Measurements from ENCODE around the gene IFNAR1.
"Not testable (repeated sequence)": the region's sequence is repeated elsewhere in the genome, so short reads cannot be mapped to it uniquely, and the experiment has no call there.

Gene IFNAR1

DNA sequence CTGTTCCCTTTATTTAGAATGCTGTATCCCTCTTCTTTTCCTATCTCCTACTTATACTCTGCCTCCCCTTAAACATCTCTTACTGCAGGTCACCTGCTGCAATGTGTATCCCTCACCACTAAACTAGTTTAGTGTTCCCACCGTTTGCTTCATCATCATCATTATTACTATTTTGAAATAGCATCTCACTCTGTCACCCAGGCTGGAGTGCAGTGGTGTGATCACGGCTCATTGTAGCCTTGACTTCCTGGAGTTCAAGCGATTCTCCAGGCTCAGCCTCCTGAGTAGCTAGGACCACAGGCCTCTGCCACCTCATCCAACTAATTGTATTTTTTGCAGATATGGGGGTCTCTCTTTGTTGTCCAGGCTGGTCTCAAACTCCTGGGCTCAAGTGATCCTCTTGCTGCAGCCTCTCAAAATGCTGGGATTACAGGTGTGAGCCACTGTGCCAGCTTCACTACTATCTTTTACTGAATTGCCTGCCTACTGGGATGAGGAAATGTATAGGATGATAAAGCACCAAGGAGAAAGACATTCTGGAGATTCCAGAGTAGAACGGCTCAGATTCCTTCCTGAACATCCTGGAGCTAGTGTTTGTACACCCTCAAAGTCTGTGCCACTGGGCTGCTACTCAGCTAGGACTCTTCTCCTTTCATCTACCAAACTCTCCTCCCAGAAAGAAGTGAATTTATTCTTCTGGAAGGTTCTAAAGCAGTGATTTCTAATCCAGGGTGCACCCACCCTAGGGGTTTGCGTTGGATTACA lies 8.6 kb upstream of the IFNAR1 start:
- Mint-ChIP-seq H3K9me3 (peaks cover 2% of the 10 kb centered on the region), H3K27me3 (peaks cover 34% of the 10 kb centered on the region), H3K27ac (no peak overlapping the region), H3K4me3 (no peak overlapping the region), H3K36me3 (no peaks in the 10 kb centered on the region), H3K4me1 (no peaks in the 10 kb centered on the region)
- no peak for DNase-seq
- CTCF ChIA-PET, result interaction anchor here (1.0 to 1.4 kb wide), 3 partner anchors 13 to 119 kb away, joined by 3 read pairs; no protein-coding TSS in a partner anchor

DNA sequence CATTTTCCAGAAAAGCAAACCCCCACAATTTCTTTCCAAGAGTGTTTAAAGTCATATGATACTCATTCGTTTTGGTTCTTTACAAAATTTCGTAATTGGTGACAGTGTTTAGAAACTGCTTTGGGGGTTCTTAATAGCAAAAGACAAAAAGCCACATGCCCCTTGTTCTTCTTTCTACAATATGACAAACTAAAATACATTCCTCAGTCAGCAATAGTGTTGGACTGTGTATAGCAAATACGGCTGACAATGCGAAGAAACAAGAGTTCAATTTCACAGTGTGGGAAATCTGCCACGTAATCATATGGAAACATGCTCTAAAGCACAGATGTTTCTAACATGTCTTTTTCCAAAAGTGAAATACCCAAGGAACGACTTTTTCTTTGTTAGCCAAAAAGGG lies 7.6 kb upstream of the IFNAR1 start:
- Mint-ChIP-seq H3K27me3 (peaks cover 34% of the 10 kb centered on the region), H3K27ac (no peak overlapping the region), H3K9me3 (peaks cover 2% of the 10 kb centered on the region), H3K36me3 (no peaks in the 10 kb centered on the region), H3K4me1 (no peaks in the 10 kb centered on the region), H3K4me3 (no peak overlapping the region)
- DNase-seq, result no peak
- CTCF ChIA-PET, result interaction anchor here (1.0 to 1.4 kb wide), 3 partner anchors 12 to 120 kb away, joined by 3 read pairs; no protein-coding TSS in a partner anchor

DNA sequence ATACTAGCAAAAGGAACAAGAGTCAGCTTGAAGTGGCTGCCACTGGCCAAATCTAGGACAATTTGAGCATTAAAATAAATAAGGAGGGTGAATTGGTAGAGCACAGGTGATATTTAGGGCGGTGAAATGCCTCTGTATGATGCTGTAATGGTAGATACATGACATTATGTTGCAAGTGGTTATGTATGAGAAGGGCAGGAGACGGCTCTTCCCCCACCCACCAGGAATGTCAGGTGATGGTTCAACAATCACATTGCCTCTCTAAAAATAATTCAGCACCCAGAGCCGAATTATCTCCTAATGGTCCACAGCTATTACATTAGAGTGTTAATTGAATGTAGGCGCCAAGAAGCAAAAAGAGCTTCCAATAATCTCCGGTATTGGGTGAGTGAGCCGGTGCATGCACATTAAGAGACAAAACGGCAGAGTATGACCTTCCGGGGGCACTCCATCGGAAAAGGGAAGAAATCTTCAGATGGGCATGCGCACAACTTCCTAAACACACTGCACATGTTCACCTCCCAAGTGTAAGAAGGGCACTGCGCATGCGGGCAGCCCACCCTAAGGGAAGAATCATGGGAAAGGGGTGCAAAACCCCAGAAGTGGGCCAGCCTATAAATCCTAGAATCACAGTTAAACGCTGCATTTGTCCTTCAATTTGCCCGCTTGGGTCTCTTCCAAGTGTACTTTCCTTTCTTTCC lies 6.8 kb upstream of the IFNAR1 start:
- Mint-ChIP-seq H3K27me3 (peaks cover 34% of the 10 kb centered on the region), H3K9me3 (peaks cover 2% of the 10 kb centered on the region), H3K4me3 (no peak overlapping the region), H3K27ac (no peak overlapping the region), H3K36me3 (no peaks in the 10 kb centered on the region), H3K4me1 (no peaks in the 10 kb centered on the region)
- CTCF ChIA-PET, result interaction anchor here (1.4 kb wide), 1 partner anchor 12 kb away, joined by 3 read pairs; no protein-coding TSS in a partner anchor
- DNase-seq, result no peak

DNA sequence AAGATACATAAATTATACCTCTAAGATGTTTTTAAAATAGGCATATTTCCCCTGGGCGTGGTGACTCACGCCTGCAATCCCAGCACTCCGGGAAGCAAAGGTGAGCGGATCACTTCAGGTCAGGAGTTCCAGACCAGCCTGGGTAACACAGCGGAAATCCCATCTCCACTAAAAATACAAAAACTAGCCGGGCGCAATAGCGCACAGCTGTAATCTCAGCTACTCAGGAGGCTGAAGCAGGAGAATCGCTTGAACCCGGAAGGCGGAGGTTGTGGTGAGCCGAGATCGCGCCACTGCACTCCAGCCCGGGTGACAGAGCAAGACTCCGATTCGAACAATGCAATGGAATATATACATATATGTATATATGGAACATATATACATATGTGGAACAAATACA lies 3.8 kb upstream of the IFNAR1 start:
- H3K4me1 Mint-ChIP-seq, result not testable (repeated sequence)
- CTCF ChIA-PET, result interaction anchor here (0.7 to 1.0 kb wide), 2 partner anchors 114 to 124 kb away, joined by 3 read pairs; no protein-coding TSS in a partner anchor

DNA sequence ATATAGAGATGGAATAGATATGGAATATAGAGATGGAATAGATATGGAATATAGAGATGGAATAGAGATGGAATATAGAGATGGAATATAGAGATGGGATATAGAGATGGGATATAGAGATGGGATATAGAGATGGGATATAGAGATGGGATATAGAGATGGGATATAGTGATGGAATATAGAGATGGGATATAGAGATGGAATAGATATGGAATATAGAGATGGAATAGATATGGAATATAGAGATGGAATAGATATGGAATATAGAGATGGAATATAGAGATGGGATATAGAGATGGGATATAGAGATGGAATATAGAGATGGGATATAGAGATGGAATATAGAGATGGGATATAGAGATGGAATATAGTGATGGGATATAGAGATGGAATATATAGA lies 1.2 kb upstream of the IFNAR1 start:
- H3K9me3 Mint-ChIP-seq, DNase-seq, H3K27ac Mint-ChIP-seq, H3K4me3 Mint-ChIP-seq, H3K27me3 Mint-ChIP-seq, CTCF ChIA-PET: not testable (repeated sequence)
- Mint-ChIP-seq H3K36me3 (peaks cover 11% of the 10 kb centered on the region), H3K4me1 (peaks cover 24% of the 10 kb centered on the region)

More for the DNA sequence above, 3.8 kb upstream of the IFNAR1 start:
- not testable (repeated sequence) for H3K36me3 Mint-ChIP-seq, H3K9me3 Mint-ChIP-seq, H3K27ac Mint-ChIP-seq, H3K4me3 Mint-ChIP-seq
- H3K27me3 Mint-ChIP-seq, result peaks cover 16% of the 10 kb centered on the region
- peak; percentile 28 for DNase-seq

DNA sequence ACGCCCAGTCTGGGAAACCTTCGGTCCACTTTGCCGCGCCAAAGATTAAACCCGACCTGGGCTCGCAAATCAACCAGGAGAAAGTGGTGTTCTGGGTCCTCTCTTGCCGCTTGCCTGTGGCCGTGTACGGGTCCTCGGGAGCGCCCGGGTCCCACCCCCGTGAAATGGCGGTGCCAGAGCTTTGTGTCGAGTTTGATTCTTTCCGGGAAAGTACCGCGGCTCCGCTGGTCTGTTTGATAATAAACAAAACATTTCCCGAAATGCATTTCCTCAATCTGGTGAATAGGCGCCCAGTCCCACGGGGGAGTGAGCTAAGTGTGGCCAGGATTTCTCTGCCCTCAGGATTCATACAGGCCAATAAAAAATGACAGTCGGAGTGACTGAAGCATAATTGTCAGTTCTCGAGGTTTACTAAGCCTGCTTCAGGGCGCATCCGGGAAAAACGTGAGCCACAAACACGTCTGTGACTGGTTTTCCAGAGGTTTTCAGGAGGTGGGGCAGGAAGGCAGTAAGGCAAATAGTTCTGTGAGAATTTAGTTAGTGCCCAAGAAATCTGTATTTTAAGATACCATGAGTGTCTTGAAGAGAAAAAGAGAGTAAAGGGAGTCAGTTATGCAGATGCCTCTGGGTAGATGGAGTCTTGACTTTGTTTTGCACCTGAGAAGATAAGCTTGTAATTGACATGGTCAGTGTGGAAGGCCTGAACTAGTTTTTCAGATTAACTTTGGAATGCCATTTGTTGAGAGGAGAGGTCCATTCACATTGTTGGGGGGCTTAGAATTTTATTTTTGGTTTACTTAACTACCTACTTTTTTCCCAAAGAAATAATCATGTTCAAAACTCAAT lies 675 bp downstream of the IFNAR1 start:
- H3K4me3 Mint-ChIP-seq, result no peak overlapping the region
- peak; percentile 75 for DNase-seq
- peaks cover 15% of the 10 kb centered on the region for H3K36me3 Mint-ChIP-seq
- peaks cover 37% of the 10 kb centered on the region for H3K4me1 Mint-ChIP-seq
- no peaks in the 10 kb centered on the region for H3K27me3 Mint-ChIP-seq
- no peak overlapping the region for H3K27ac Mint-ChIP-seq
- CTCF ChIA-PET, result interaction anchor here (0.7 to 2.0 kb wide), 11 partner anchors 17 to 280 kb away, joined by 3 to 17 read pairs (median 3); partner anchors contain the start of gene IL10RB
- H3K9me3 Mint-ChIP-seq, result no peaks in the 10 kb centered on the region

DNA sequence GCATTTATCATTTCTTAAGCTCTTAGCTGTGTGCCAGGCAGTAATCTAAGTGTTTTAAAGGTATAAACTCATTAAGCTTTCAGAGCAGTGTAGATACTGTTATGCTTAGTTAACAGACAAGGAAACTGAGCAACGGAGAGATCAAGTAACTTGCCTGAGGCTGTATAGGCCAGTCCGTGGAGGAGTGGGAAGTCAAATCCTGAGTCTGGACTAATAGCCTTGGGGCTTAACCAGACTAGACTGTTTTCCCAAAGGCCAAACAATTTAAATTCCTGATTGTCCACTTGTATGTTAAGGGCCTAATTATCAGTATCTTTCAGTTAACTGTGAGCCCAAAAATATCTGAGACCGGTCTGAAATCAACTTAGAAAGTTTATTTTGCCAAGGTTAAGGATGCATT lies 2.6 kb downstream of the IFNAR1 start:
- no peak for DNase-seq
- peak overlapping the region; percentile 4 for H3K4me3 Mint-ChIP-seq
- H3K4me1 Mint-ChIP-seq, result peaks cover 56% of the 10 kb centered on the region
- H3K27me3 Mint-ChIP-seq, result no peaks in the 10 kb centered on the region
- H3K36me3 Mint-ChIP-seq, result peaks cover 28% of the 10 kb centered on the region
- no peak overlapping the region for H3K27ac Mint-ChIP-seq
- H3K9me3 Mint-ChIP-seq, result peaks cover 2% of the 10 kb centered on the region
- CTCF ChIA-PET, result interaction anchor here (2.0 kb wide), 1 partner anchor 34 kb away, joined by 12 read pairs; no protein-coding TSS in a partner anchor

DNA sequence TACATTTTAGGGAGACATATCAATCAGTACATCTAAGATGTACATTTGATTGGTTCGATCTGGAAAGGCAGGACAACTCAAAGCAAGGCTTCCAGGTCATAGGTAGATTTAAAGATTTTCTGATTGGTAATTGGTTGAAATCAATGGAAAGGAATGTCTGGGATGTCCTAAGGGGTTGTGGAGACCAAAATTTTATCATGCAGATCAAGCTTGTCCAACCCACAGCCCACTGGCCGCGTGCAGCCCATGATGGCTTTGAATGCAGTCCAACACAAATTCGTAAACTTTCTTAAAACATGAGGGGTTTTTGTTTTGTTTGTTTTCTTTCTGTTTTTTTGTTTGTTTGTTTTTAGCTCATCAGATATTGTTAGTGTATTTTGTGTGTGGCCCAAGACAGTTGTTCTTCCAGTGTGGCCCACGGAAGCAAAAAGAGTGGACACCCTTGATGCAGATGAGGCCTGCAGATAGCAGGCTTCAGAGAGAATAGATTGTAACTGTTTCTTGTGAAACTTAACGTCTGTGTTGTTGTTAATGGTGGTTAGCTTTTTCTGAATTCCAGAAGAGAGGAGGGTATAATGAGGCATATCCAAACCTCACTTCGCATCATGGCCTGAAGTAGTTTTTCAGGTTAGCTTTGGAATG lies 3.1 kb downstream of the IFNAR1 start:
- Mint-ChIP-seq H3K4me1 (peaks cover 62% of the 10 kb centered on the region), H3K4me3 (no peak overlapping the region), H3K36me3 (peaks cover 33% of the 10 kb centered on the region), H3K27me3 (no peaks in the 10 kb centered on the region), H3K9me3 (peaks cover 6% of the 10 kb centered on the region), H3K27ac (no peak overlapping the region)
- CTCF ChIA-PET, result interaction anchor here (2.0 kb wide), 1 partner anchor 34 kb away, joined by 12 read pairs; no protein-coding TSS in a partner anchor
- DNase-seq, result no peak

DNA sequence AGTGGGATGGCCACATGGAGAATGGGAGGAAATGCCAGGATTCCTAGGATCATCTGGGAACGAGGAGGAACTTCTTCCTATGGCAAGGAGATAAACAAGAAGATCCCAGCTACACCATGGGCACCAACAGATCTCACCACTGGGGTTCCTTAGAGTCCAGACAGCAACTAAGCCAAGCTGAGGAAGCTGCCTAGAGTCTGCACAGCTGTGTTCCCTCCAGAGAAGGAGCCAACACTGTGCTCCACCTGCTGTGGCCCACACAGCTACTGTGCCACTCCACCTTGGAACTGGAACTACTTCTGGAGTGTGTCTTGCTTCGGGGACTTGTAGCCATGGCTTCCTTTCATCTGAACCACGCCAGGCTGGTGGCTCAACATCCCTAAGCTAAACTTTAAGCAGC lies 6.0 kb downstream of the IFNAR1 start:
- no peak overlapping the region for H3K4me3 Mint-ChIP-seq
- peaks cover 53% of the 10 kb centered on the region for H3K36me3 Mint-ChIP-seq
- DNase-seq, result no peak
- CTCF ChIA-PET, result interaction anchor here (1.6 to 4.0 kb wide), 3 partner anchors 24 to 31 kb away, joined by 4 to 27 read pairs (median 7); no protein-coding TSS in a partner anchor
- peak overlapping the region; percentile 86 for H3K27ac Mint-ChIP-seq
- H3K27me3 Mint-ChIP-seq, result no peaks in the 10 kb centered on the region
- H3K4me1 Mint-ChIP-seq, result peaks cover 73% of the 10 kb centered on the region
- H3K9me3 Mint-ChIP-seq, result peaks cover 16% of the 10 kb centered on the region

DNA sequence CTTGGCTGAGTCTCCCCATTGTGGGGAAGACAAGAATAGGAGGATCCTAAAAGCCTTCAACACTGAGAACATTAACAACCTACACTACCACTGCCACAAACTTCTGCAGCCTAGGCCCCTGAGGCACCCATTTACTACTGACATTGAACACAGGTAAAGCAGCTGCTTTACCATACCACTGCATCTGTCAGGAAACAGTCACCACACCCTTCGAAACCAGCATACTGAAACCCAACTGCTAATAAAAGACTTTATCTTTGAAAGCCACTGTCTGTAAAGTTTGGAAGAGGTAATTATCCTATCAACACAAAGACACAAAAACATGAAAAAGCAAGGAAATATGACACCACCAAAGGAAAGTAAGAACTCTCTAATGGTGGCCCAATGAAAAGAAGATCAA lies 7.4 kb downstream of the IFNAR1 start:
- Mint-ChIP-seq H3K4me1 (peaks cover 63% of the 10 kb centered on the region), H3K27ac (peak overlapping the region; percentile 86), H3K4me3 (peak overlapping the region; percentile 40), H3K9me3 (peaks cover 16% of the 10 kb centered on the region), H3K27me3 (no peaks in the 10 kb centered on the region), H3K36me3 (peaks cover 54% of the 10 kb centered on the region)
- CTCF ChIA-PET, result interaction anchor here (0.6 to 4.0 kb wide), 5 partner anchors 12 to 53 kb away, joined by 3 to 27 read pairs (median 4); no protein-coding TSS in a partner anchor
- peak; percentile 61 for DNase-seq

DNA sequence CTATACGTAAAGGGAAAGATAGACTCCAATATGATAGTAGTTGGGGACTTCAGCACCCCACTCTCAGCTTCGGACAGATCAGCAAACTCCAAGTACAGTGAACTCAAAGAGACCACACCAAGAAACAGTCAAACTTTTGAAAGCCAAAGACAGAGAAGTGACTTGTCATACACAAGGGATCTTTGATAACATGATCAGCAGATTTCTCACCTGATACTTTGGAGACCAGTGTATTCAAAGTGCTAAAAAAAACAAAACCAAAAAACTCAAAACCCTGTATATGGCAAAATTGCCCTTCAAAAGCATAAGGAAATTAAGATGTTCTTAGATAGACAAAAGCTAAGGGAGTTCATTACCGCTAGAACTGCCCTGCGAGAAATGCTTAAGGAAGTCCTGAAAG lies 9.4 kb downstream of the IFNAR1 start:
- Mint-ChIP-seq H3K27ac (no peak overlapping the region), H3K4me3 (no peak overlapping the region), H3K9me3 (peaks cover 16% of the 10 kb centered on the region), H3K27me3 (no peaks in the 10 kb centered on the region), H3K4me1 (peaks cover 48% of the 10 kb centered on the region), H3K36me3 (peaks cover 53% of the 10 kb centered on the region)
- CTCF ChIA-PET, result interaction anchor here (0.5 kb wide), 1 partner anchor 112 kb away, joined by 4 read pairs; no protein-coding TSS in a partner anchor
- DNase-seq, result no peak

DNA sequence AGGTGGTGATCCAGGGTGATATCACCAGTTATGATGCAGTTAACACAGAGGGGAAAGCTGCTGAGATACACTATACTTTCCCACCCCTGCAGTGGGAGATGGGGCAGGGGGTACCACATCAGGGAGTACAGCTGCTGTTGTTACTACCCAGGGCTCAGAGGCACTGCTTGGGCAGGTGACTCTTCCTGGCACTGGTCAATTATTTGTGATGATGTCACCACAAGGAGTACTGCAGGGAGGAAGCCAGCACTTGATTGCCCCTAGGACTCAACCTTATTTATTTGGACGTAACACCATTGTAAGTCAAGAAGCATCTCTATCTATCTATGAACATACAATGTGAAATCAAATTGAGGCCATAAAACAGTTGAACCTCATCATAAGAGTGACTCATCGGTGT lies 10.1 kb downstream of the IFNAR1 start:
- DNase-seq, result no peak
- H3K4me1 Mint-ChIP-seq, result peaks cover 45% of the 10 kb centered on the region
- CTCF ChIA-PET, result no interaction called here
- no peak overlapping the region for H3K4me3 Mint-ChIP-seq
- H3K27ac Mint-ChIP-seq, result no peak overlapping the region
- H3K27me3 Mint-ChIP-seq, result no peaks in the 10 kb centered on the region
- peaks cover 53% of the 10 kb centered on the region for H3K36me3 Mint-ChIP-seq
- peaks cover 16% of the 10 kb centered on the region for H3K9me3 Mint-ChIP-seq

DNA sequence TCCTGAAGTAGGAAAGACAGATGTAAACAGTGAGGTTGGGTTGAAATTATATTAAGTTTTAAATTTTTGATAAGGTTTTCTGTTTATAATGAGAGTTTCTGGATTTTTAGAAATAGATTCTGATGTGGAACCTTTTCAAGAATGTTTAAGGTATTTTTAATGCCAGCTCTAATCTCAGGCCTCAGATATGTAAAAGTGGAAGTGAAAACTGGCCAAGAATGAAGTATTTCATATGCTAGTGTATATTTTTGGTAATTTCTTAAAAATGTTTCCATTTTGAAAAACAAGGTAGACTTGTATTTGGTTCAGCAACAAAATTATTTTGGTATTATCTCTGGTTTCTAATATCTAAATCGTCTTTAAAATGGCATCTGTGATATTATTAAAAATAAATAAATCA lies 14.4 kb downstream of the IFNAR1 start:
- Mint-ChIP-seq H3K36me3 (peaks cover 45% of the 10 kb centered on the region), H3K27ac (no peak overlapping the region)
- CTCF ChIA-PET, result interaction anchor here (1.7 kb wide), 1 partner anchor 22 kb away, joined by 8 read pairs; no protein-coding TSS in a partner anchor

More for the DNA sequence above, 14.4 kb downstream of the IFNAR1 start:
- Mint-ChIP-seq H3K4me3 (no peak overlapping the region), H3K27me3 (no peaks in the 10 kb centered on the region), H3K4me1 (peaks cover 5% of the 10 kb centered on the region), H3K9me3 (peaks cover 3% of the 10 kb centered on the region)
- no peak for DNase-seq
